MCF 10A (cell line): ENCODE data around the gene IBA57. TPM values are rescaled to one million over a fixed set of nuclear protein-coding genes. Genes with fewer than 3 reads are reported as not detected.

ENCODE experiments used
- BruUV-seq: library from RNA; stranded (reverse); fragments of 400-500 nt; replicated peaks from 2 replicates; lab custom pipeline; 2021; lab: Mats Ljungman, UMichigan
- CTCF ChIA-PET: fragments of 300-600 bp; sonication (Branson Sonifier 250); formaldehyde crosslinking; extraction: SDS; loops from one replicate; lab custom pipeline; 2021; ENCODE audit warnings: antibody characterized with exemption, inconsistent platforms; lab: Yijun Ruan, JAX
- POLR2A ChIA-PET: fragments of 300-600, 350-650 bp; sonication (Branson Sonifier 250); formaldehyde crosslinking; extraction: SDS; loops from one replicate; lab custom pipeline; 2020; ENCODE audit warnings: antibody characterized with exemption, inconsistent platforms; lab: Yijun Ruan, JAX
- DNase-seq: peaks from one replicate; pipeline ENCODE4 v3.0.0-alpha.2; 2018; ENCODE audit not compliant: unreplicated experiment
- H3K27ac Mint-ChIP-seq: one replicate; pipeline ENCODE4 v1.8.0; 2022; ENCODE audit warnings: mild to moderate bottlenecking, low read depth, mixed read lengths; ENCODE audit not compliant: unreplicated experiment
- H3K27me3 Mint-ChIP-seq: one replicate; pipeline ENCODE4 v1.8.0; 2022; ENCODE audit warnings: mixed read lengths; ENCODE audit not compliant: insufficient read depth, unreplicated experiment
- H3K36me3 Mint-ChIP-seq: one replicate; pipeline ENCODE4 v1.8.0; 2022; ENCODE audit warnings: mild to moderate bottlenecking, moderate library complexity, mixed read lengths; ENCODE audit not compliant: insufficient read depth, unreplicated experiment
- H3K4me1 Mint-ChIP-seq: one replicate; pipeline ENCODE4 v1.8.0; 2022; ENCODE audit warnings: mixed read lengths; ENCODE audit not compliant: insufficient read depth, unreplicated experiment
- H3K4me3 Mint-ChIP-seq: one replicate; pipeline ENCODE4 v1.8.0; 2022; ENCODE audit warnings: mild to moderate bottlenecking, moderate library complexity, mixed read lengths; ENCODE audit not compliant: unreplicated experiment
- H3K9me3 Mint-ChIP-seq: one replicate; pipeline ENCODE4 v1.8.0; 2022; ENCODE audit warnings: mixed read lengths; ENCODE audit not compliant: unreplicated experiment
- CTCF ChIP-seq: fragments of 200-600 bp; IDR thresholded peaks from one replicate; pipeline ENCODE4 v1.8.0; 2022; ENCODE audit warnings: antibody characterized with exemption, mild to moderate bottlenecking; ENCODE audit not compliant: unreplicated experiment
- intact Hi-C: fragments of 100-400 bp; cut with micrococcal nuclease; formaldehyde crosslinking; loops from 2 replicates; pipeline ENCODE4 v1.14.1; 2022
- total RNA-seq: library from RNA; stranded (reverse); gene quantifications from 2 replicates; pipeline ENCODE4 v1.2.3, GENCODE V29; 2022

Gene IBA57
- total RNA-seq, 1 experiment from 2014 or later: 16.5 TPM

GRCh38 chr1:228178737-228179684 is 13.4 kb downstream of the IBA57 start:
- BruUV-seq: no TSS peak
- peaks cover 13% of the 10 kb centered on the region for H3K36me3 Mint-ChIP-seq
- no peaks in the 10 kb centered on the region for H3K9me3 Mint-ChIP-seq
- TF ChIP-seq CTCF: no peak
- POLR2A ChIA-PET: interaction anchor here (0.9 to 3.0 kb wide), 4 partner anchors 13 to 1379 kb away, joined by 3 to 12 read pairs (median 4); partner anchors contain the start of gene IBA57
- CTCF ChIA-PET: interaction anchor here (0.6 to 6.6 kb wide), 5 partner anchors 13 to 58 kb away, joined by 3 to 44 read pairs (median 3); partner anchors contain the start of gene IBA57
- H3K27me3 Mint-ChIP-seq: no peaks in the 10 kb centered on the region
- no peaks in the 10 kb centered on the region for H3K4me1 Mint-ChIP-seq
- H3K4me3 Mint-ChIP-seq: no peak overlapping the region
- intact Hi-C loops: no loop called here
- no peak overlapping the region for H3K27ac Mint-ChIP-seq
- DNase-seq: no peak

GRCh38 chr1:228180271-228180958 is 14.8 kb downstream of the IBA57 start:
- ChIA-PET CTCF (interaction anchor here (0.6 to 6.6 kb wide), 7 partner anchors 14 to 1669 kb away, joined by 3 to 44 read pairs (median 3); partner anchors contain the start of gene IBA57), POLR2A (interaction anchor here (1.3 kb wide), 1 partner anchor 1377 kb away, joined by 3 read pairs; no protein-coding TSS in a partner anchor)
- peak; percentile 19 for TF ChIP-seq CTCF
- Mint-ChIP-seq H3K27me3 (no peaks in the 10 kb centered on the region), H3K9me3 (no peaks in the 10 kb centered on the region), H3K4me1 (no peaks in the 10 kb centered on the region), H3K4me3 (no peak overlapping the region), H3K36me3 (peaks cover 8% of the 10 kb centered on the region), H3K27ac (no peak overlapping the region)
- DNase-seq: no peak
- no TSS peak for BruUV-seq
- intact Hi-C loops: no loop called here

GRCh38 chr1:228180959-228181644 is 15.5 kb downstream of the IBA57 start:
- H3K27ac Mint-ChIP-seq: no peak overlapping the region
- no peak for DNase-seq
- ChIA-PET CTCF (interaction anchor here (0.7 to 1.0 kb wide), 3 partner anchors 13 to 46 kb away, joined by 3 to 6 read pairs (median 3); partner anchors contain the start of gene IBA57), POLR2A (no interaction called here)
- no peaks in the 10 kb centered on the region for H3K4me1 Mint-ChIP-seq
- TF ChIP-seq CTCF: no peak
- no peak overlapping the region for H3K4me3 Mint-ChIP-seq
- BruUV-seq: no TSS peak
- peaks cover 4% of the 10 kb centered on the region for H3K36me3 Mint-ChIP-seq
- H3K27me3 Mint-ChIP-seq: no peaks in the 10 kb centered on the region
- H3K9me3 Mint-ChIP-seq: no peaks in the 10 kb centered on the region
- intact Hi-C loops: no loop called here
